Panc1 (cell line): ENCODE data around the gene TAAR2. TPM values are rescaled to one million over a fixed set of nuclear protein-coding genes. Genes with fewer than 3 reads are reported as not detected.

Experiments used
- ATAC-seq: fragments of 200-7000 bp; cut with Tn5 transposase; 2 replicates; pipeline ENCODE4 v1.9.1; 2020; ENCODE audit warnings: mild to moderate bottlenecking, moderate library complexity
- BruUV-seq: library from RNA; stranded (reverse); fragments of 400-500 nt; replicated peaks from 2 replicates; lab custom pipeline; 2021; lab: Mats Ljungman, UMichigan
- CTCF ChIA-PET: fragments of 300-600 bp; sonication (Branson Sonifier 250); formaldehyde crosslinking; loops from one replicate; lab custom pipeline; 2022; ENCODE audit warnings: antibody characterized with exemption; lab: Charles Lee
- POLR2A ChIA-PET: fragments of 300-600 bp; sonication (Branson Sonifier 250); formaldehyde crosslinking; loops from one replicate; lab custom pipeline; 2022; ENCODE audit warnings: antibody characterized with exemption; lab: Charles Lee
- DNase-seq: peaks from one replicate; pipeline ENCODE4 v3.0.0-alpha.2; 2010; ENCODE audit warnings: low read depth, low spot score
- H3K27ac ChIP-seq: 2 replicates; pipeline ENCODE4 v1.5.1; 2011; ENCODE audit warnings: mild to moderate bottlenecking, low read length, inconsistent platforms
- H3K27me3 ChIP-seq: fragments of 200-500 bp; sonication (Bioruptor generic); 2 replicates; pipeline ENCODE4 v1.6.0; 2014; ENCODE audit warnings: low read length, inconsistent platforms; ENCODE audit not compliant: control insufficient read depth, insufficient read depth
- H3K36me3 ChIP-seq: fragments of 200-500 bp; sonication (Bioruptor generic); 2 replicates; pipeline ENCODE4 v1.5.1; 2014; ENCODE audit warnings: inconsistent platforms, mild to moderate bottlenecking, low read length, moderate library complexity; ENCODE audit not compliant: control insufficient read depth, insufficient read depth
- H3K4me1 ChIP-seq: 2 replicates; pipeline ENCODE4 v1.5.1; 2011; ENCODE audit warnings: inconsistent platforms, mild to moderate bottlenecking, low read length, moderate library complexity; ENCODE audit not compliant: control insufficient read depth, insufficient read depth
- H3K4me3 ChIP-seq, 2 experiments: 2 replicates each; pipeline ENCODE4 v1.5.1; 2011 to 2012; ENCODE audit warnings: low read depth in 2 of 2, low read length in 2 of 2, mild to moderate bottlenecking in 2 of 2, inconsistent platforms in 1 of 2, moderate library complexity in 1 of 2
- H3K9me3 ChIP-seq: fragments of 200-500 bp; sonication (Bioruptor generic); 2 replicates; pipeline ENCODE4 v1.5.1; 2014; ENCODE audit warnings: low read depth, mild to moderate bottlenecking, inconsistent platforms, low read length, moderate library complexity; ENCODE audit not compliant: control insufficient read depth, insufficient read depth
- CTCF ChIP-seq: fragments of 450-650 bp; IDR thresholded peaks from 2 replicates; pipeline ENCODE4 v1.5.1; 2017; ENCODE audit warnings: mild to moderate bottlenecking
- POLR2AphosphoS5 ChIP-seq: IDR thresholded peaks from 2 replicates; pipeline ENCODE4 v1.6.1; 2012; ENCODE audit warnings: mild to moderate bottlenecking, low read depth, low read length, moderate library complexity
- REST ChIP-seq, 2 experiments: IDR thresholded peaks; 2 replicates each; pipeline ENCODE4 v1.6.1; 2011 to 2012; ENCODE audit warnings: low read depth in 2 of 2, control low read depth in 1 of 2, low read length in 1 of 2, mild to moderate bottlenecking in 1 of 2, moderate library complexity in 1 of 2; ENCODE audit not compliant: insufficient read depth in 1 of 2
- SIN3A ChIP-seq: IDR thresholded peaks from 2 replicates; pipeline ENCODE4 v1.6.1; 2012; ENCODE audit warnings: low read depth, mild to moderate bottlenecking, low read length, moderate library complexity, borderline replicate concordance; ENCODE audit not compliant: insufficient read depth
- TCF7L2 ChIP-seq: IDR thresholded peaks from 2 replicates; pipeline ENCODE4 v1.6.1; 2011; ENCODE audit warnings: mild to moderate bottlenecking, low read depth, low read length, inconsistent platforms
- in situ Hi-C: cut with HindIII; loops from 2 replicates; pipeline ENCODE4 v1.10.0; 2016; ENCODE audit warnings: low sequenced_read_pairs, low pct_unique_long_range_greater_than_20kb
- intact Hi-C: fragments of 100-400 bp; cut with micrococcal nuclease; formaldehyde crosslinking; loops from one replicate; pipeline ENCODE4 v1.10.0; 2022; ENCODE audit not compliant: unreplicated experiment
- total RNA-seq: library from RNA; stranded (reverse); gene quantifications from one replicate; pipeline ENCODE4 v1.2.1, GENCODE V29; 2021; ENCODE audit not compliant: unreplicated experiment

TAAR2 gene
- total RNA-seq, 1 experiment from 2014 or later = not detected

DNA sequence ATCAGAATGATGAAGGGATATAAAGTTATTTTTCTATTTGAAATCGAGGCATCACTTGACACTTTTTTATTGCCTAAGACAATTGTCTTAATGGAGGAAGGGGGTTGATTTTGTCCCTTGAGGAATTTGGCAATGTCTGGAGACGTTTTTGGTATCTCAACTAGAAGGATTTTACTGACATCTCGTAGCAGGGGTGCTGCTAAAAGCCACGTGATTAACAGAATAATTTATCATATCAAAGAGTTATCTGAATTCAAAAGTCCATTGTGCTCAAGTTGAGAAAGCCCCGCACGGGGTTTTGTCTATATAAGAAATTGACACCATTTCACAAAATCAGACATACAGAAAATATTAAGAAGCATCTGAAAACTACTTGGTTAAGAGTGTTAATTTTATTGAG is 55.5 kb downstream of the TAAR2 start:
- CTCF ChIA-PET = no interaction called here
- in situ Hi-C loops = no loop called here
- H3K4me3 ChIP-seq = no peak overlapping the region
- no TSS peak for BruUV-seq
- no peaks in the 10 kb centered on the region for H3K4me1 ChIP-seq
- POLR2A ChIA-PET = no interaction called here
- ATAC-seq = no peak
- intact Hi-C loops = no loop called here
- H3K27ac ChIP-seq = no peak overlapping the region
- TF ChIP-seq SIN3A (no peak), POLR2AphosphoS5 (no peak), REST (IDR thresholded peaks at IDR 0.05; ENCODE audit: insufficient read depth in 1 of 2, low read depth in 2 of 2, low read length in 1 of 2) (no peak), TCF7L2 (no peak), CTCF (no peak)
- no peaks in the 10 kb centered on the region for H3K9me3 ChIP-seq
- DNase-seq = no peak
- H3K27me3 ChIP-seq = no peaks in the 10 kb centered on the region
- no peaks in the 10 kb centered on the region for H3K36me3 ChIP-seq

DNA sequence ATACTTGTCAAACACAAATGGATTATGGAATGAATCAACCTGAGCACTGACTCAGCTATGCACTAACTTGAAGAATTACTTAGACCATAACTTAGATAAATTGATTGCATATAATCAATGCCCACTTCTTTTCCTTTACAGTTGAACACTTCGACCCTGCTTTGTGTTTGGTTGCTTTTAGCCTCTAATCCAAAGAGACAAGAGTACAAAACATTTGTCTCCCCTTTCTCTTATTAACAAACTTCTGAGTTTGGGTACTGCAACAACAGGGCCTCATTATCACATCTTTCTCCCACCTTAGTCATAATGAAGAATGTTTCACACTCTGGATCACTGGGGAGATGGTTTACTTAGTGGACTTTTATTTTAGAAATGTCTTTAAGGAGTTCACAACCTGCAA is 56.5 kb downstream of the TAAR2 start:
- TF ChIP-seq REST (IDR thresholded peaks at IDR 0.05; ENCODE audit: insufficient read depth in 1 of 2, low read depth in 2 of 2, low read length in 1 of 2) = no peak
- no peak for TF ChIP-seq POLR2AphosphoS5
- no peak for TF ChIP-seq CTCF
- no peak for TF ChIP-seq SIN3A
- no peak for TF ChIP-seq TCF7L2
- Histone ChIP-seq H3K36me3 (no peaks in the 10 kb centered on the region), H3K9me3 (no peaks in the 10 kb centered on the region), H3K27me3 (no peaks in the 10 kb centered on the region), H3K4me3 (no peak overlapping the region), H3K27ac (no peak overlapping the region), H3K4me1 (no peaks in the 10 kb centered on the region)
- POLR2A ChIA-PET = no interaction called here
- intact Hi-C loops (no loop called here), in situ Hi-C loops (no loop called here)
- CTCF ChIA-PET = no interaction called here
- DNase-seq (no peak), ATAC-seq (no peak)
- BruUV-seq = no TSS peak

Other genes starting within 250 kb of the TAAR2 start
- 0.21 TPM for gene MOXD1, start 222.8 kb downstream of the TAAR2 start, total RNA-seq
- gene STX7, start 111.2 kb downstream of the TAAR2 start, total RNA-seq = 40.6 TPM
- not detected for gene TAAR9, start 86.0 kb downstream of the TAAR2 start, total RNA-seq
- not detected for gene TAAR8, start 71.6 kb downstream of the TAAR2 start, total RNA-seq
- not detected for gene TAAR6, start 54.0 kb downstream of the TAAR2 start, total RNA-seq
- gene TAAR5, start 34.5 kb downstream of the TAAR2 start, total RNA-seq = not detected
- gene TAAR1, start 34.9 kb upstream of the TAAR2 start, total RNA-seq = not detected
- gene VNN1, start 89.8 kb upstream of the TAAR2 start, total RNA-seq = not detected
- gene VNN2, start 133.6 kb upstream of the TAAR2 start, total RNA-seq = 0.18 TPM
- gene SLC18B1, start 174.4 kb upstream of the TAAR2 start, total RNA-seq = 0.67 TPM
- gene RPS12, start 190.3 kb upstream of the TAAR2 start, total RNA-seq = 1,010 TPM